Measurements from ENCODE around the gene RC3H1.

The RC3H1 gene

DNA sequence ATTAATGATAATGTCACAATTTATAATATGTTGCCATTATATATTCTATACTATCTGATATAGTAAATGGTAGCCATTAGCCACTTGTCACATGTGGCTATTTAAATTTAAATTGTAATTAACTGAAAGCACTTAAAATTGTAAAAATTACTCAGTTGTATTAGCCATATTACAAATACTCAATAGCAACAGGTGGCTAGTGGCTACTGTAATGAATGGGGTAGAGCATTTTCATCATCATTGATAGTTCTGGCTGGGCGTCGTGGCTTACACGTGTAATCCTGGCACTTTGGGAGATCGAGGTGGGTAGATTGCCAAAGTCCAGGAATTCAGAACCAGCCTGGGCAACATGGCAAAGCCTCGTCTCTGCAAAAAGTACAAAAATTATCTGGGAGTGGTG, 137.5 kb downstream of the RC3H1 start:
- no peak for DNase-seq
